ENCODE measurements around the gene C3orf85.

Gene C3orf85

DNA sequence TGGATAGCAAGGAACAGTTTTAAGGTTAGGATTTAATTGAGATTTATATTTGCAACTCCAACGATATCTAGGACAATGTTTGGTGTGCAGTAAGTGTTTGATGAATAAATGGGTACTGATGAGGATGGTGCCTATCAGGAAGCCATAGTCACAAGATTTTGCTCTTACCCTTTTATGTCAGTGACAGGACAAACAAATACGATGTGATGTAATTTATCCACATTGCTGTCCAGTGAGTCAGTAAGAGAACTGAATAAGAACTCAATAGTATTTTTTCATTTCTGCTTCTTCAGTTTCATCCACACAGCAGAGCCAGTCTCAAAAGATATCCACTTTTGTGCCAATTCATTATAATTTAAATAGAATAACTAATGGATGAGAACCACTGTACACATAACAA, 18.5 kb downstream of the C3orf85 start:
- DNase-seq = no peak

DNA sequence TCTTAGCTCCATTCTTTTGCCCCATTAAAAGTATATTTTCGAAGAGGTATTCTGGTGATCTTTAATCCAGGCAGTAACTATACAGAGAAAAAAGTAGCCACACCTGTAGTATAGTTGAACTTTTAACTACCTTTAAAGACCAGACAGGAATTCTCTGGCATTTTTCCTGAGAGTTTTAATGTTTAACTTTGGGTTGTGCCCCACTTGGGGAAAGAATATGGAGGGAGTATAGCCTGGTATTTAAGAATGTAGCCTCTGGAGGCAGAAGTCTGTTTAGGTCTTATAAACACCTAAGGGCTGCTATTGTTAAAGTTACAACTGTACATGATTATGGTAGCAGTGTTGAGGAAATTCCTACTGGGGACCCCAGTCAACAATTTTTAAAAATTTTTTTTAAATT, 19.3 kb downstream of the C3orf85 start:
- no peak for DNase-seq

DNA sequence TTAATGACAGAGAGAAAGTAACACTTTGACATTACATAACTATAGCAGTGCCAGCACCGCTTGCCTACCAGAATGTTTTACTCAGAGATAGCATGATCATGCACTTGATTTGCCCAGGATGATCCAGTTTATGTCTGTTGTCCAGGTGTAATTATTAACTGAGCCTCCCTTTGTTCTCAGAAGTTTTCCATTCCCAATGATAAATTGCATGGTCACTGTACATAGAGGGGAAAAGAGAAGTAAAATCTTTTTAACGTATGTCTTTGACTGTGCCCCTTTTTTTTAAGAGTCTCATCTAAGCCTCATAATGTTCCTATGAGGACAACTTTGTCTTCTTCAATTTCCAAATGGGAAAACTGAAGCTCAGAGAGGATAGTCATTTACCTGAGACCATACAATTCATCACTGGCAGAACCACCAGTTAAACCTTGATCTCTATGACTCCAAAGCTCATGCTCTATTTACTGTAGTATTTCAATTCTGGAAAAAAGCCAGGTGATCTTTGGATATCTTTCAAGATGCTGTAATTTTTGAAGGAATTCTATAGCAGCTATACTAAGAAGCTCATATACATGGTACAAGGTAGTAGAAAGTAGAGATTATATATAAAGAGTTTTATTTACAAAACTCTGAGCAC, 25.1 kb downstream of the C3orf85 start:
- no peak for DNase-seq

DNA sequence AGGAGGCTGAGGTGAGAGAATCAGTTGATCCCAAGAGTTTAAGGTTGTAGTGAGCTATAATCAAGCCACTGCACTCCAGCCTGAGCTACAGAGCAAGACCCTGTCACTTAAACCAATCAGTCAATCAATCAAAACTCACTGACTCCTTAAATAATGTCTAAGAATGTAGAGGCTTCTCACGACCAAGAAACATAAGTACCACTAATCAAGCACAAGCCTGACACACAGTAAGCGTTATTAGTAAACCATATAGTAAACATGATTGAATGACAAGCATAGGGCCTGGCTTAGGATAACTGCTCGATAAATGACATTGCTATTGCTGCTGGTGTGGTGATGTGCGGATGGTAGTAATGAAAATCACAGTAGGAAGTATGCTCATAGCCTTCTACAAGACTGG, 29.4 kb downstream of the C3orf85 start:
- DNase-seq = no peak

DNA sequence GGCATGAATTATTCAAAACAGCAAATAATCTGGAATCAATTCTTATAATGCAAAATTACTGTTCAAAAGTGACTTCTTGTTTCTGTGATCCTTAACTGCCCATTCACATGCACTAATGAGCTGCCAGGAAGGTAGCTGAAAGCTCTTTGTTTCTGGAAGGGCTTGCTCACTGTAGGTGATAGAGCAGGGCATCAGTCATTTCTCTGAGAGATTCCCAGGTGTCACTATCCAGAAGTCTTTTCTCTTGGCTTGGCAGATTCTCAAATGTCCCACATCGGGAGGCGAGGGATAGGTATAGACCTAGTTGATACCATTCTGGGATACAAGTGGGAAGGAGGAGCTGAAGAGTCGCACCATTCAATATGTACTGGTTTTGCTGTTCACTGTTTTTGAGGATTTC, 35.0 kb downstream of the C3orf85 start:
- no peak for DNase-seq

DNA sequence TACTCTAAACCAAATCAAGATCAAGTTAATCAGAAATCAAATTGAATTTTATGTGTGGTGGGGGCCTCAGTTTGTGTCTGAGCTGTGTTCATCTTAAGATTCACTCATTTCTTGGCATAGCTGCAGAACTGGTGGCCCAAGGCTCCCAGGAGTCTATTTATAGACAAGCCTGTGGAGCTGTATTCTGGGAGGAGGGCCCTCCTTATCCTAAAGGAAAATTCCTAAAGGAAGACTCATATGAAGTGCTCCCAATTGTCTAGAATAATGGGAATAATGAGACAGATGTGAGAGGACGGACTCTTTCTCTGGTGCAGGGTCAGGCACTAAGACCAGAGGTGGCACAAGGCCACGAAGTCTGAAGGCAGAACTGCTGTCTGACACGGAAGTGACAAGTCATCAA, 38.9 kb downstream of the C3orf85 start:
- no peak for DNase-seq

DNA sequence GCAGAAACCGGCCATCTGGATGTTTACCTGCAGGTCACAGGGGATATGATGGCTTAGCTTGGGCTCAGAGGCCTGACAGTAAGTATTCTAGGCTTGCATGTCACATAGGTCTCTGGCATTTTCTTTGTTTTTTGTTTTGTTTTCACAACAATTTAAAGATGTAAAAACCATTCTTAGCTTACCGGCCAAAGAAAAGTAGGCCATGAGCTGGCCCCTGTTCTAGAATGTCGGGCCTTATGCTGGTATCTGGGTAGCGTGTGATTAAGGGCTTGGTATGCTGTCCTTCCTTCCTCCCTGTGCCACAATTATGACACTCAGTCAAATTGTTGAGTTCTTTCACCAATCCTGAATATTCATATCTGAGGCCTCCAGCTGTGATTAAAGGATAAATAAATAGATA, 40.2 kb downstream of the C3orf85 start:
- no peak for DNase-seq

DNA sequence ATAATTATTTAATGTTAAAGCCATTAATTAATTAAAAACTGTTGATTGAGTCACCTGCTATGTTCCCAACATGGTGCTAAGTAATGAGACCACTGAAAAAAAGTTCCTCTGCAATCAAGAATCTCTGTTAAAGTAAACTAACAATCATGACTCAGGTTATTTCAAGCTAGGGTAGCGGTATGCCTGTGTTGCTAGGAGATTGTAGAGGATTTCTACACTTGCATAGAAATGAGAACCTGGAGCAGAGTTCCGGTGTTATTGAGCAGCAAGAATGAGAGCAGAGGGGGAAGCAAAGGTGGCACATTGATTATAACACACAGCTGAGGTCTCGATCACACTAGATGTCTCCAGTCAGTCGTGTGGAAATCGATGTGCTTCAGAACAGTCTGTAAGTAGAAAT, 41.4 kb downstream of the C3orf85 start:
- DNase-seq = no peak

DNA sequence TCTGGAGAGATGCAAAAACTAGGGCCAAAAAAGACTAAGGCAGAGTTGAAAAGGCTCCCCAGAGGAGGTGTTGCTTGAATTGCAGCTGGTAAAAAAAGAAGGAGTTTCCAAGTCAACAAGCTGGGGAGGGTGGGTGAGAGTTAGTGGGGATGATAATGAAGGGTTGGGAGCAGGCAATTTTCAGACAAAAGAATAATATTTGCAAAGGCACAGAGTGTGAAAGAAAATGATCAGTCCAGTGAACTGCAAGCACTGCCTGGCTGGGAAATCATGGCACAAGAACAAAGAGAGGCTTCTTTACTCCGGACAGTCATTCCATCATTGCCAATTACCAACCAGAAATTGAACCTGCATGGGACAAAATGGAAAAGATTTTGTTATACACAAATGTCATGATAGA, 42.2 kb downstream of the C3orf85 start:
- DNase-seq = no peak

DNA sequence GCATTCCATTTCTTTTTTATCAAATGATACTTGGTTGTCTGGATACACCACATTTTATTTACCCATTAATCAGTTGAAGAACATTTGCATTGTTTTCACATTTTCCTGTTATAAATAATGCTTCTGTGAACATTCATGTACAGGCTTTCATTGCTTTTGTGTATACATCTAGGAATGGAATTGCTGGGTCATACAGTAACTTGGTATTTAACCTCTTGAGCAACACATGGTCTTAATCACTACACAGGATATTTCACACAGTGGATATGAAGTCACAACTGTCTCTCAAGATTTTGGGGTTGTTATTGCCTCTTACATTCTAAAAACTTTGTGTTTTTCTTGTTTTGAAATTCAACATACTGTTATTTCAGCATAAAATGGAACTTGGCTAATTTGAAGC, 48.2 kb downstream of the C3orf85 start:
- no peak for DNase-seq

DNA sequence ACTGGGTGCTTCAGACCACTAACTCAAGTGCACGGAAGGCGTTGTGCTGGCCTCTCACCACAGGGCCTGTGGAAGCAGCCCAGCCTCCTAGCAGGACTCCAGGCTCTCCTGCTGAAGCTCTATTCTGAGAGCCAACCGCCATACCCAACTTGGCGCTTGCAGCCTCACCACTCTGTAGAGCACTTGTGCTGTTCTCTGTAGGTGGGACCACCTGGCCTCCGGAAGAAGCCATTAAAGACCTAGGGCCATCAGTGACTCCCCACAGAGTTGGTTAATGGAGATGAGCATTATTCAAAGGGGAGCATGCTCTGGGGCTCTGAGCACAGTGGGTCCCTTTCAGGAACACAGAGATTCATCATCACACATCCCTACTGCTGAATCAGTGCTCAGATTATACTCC, 50.9 kb downstream of the C3orf85 start:
- DNase-seq = no peak

DNA sequence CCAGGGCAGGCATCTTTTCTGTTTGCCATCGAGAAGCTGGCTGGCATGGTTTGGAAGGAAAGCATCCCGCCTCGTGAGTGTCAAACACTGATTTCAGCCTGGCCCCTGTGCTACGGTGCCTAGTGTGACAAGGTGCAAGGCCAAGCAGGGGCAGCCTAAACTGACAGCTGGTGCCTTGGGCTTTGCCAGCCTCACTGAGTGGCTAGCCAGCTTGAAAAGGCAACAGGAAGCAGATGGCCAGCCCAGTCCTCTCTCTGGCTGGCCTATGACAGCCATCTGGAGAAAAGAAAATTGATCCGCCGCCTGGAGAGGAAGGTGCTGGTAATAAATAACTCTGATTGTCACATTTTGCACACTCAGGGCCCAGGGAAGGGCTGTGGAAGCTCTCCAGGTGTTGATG, 52.2 kb downstream of the C3orf85 start:
- DNase-seq = no peak

DNA sequence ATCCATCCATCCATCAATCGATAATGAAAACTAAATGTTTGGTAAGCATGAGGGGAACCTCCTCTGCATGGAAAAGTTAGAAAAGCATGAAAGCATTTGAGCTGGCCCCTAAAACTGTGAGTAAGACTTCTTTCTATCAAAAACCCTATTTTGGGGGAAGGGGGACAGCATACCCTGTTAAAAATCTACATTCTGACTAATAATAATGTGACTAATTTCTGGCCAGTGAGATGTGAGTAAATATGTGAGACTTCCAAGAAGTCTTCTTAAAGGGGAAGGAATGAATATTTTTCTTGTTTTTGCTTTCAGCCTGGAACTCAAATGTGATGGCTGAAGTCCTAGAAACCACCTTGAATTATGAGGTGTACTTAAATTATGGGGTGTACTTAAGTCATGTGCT, 54.9 kb downstream of the C3orf85 start:
- no peak for DNase-seq

DNA sequence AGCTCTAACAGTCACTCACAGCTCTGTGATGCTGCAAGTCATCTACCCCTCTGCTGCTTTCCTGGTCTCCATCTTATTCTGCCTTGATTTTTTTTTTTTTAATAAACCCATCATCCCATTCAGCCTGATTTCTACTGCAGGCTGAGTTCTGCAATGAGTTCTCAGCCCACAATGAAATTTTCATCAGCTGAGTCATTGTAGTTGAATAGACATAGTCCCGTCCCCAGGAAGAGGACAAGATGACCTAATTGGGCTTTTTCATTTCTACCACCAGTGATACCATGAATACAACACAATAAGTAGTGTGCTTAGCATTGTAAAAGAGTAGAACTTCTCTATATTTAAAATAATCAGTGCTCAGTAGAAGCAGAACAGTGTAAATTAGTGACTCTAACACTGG, 59.3 kb downstream of the C3orf85 start:
- no peak for DNase-seq

Measured in CD4-positive, alpha-beta T cell treated with Interferon alpha-2 for 1 hour (primary cell).